OCI-LY1 (cell line): ENCODE results near the gene HSF2BP.

Experiments
- EZH2 ChIP-seq: fragments of 200-600 bp; sonication (generic), shearing (Covaris generic); IDR thresholded peaks from 2 replicates; pipeline ENCODE4 v1.8.0; 2017; ENCODE audit warnings: borderline replicate concordance, mixed run types, mild to moderate bottlenecking, antibody characterized with exemption, low read length, moderate library complexity, mixed read lengths
- TF ChIP-seq, protein P1 (sequence below): fragments of 200-600 bp; sonication (generic), shearing (Covaris generic); IDR thresholded peaks from 2 replicates; pipeline ENCODE4 v1.5.1; 2017; ENCODE audit warnings: mild to moderate bottlenecking, antibody characterized with exemption, low read length, moderate library complexity, mixed read lengths

DNA sequence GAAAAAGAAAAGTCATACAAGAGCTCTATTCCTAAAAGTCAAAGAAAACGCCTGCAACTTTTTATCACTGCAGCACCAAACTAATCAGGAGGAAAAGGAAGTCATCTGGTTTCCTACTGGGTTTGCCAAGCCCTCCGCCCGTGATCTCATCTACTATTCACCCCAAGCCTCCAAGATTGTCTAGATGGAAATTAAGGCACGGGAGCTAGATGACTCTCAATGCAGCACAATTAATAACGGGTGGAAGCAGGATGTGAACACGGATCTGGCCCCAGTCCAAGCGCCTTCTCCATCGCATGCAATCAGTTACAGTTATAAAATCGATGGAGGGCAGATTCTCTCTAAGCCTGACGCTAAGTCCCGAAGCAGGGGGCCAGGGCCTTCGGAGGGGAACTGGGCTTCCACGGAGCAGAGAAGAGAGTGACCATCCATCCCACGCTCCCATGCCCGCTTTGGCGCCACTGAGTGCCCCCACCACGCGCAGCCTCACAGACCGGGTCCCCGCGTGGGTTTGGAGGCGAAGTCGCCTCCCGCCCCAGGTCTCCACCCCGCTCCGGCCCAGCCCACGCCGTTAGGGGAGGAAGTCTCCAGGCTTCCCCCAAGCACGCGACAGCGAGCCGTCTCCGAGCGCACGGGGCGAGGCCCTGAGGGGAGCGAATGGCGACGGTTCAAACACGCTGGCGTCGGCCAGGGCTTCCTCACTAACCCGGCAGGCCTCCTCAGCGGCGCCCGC, 1.8 kb downstream of the HSF2BP start:
- TF ChIP-seq, protein P1, sequence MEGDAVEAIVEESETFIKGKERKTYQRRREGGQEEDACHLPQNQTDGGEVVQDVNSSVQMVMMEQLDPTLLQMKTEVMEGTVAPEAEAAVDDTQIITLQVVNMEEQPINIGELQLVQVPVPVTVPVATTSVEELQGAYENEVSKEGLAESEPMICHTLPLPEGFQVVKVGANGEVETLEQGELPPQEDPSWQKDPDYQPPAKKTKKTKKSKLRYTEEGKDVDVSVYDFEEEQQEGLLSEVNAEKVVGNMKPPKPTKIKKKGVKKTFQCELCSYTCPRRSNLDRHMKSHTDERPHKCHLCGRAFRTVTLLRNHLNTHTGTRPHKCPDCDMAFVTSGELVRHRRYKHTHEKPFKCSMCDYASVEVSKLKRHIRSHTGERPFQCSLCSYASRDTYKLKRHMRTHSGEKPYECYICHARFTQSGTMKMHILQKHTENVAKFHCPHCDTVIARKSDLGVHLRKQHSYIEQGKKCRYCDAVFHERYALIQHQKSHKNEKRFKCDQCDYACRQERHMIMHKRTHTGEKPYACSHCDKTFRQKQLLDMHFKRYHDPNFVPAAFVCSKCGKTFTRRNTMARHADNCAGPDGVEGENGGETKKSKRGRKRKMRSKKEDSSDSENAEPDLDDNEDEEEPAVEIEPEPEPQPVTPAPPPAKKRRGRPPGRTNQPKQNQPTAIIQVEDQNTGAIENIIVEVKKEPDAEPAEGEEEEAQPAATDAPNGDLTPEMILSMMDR = no peak
- no peak for TF ChIP-seq EZH2
